ENCODE data around the gene THEM5.
"Not testable (repeated sequence)": the region's sequence is repeated elsewhere in the genome, so short reads cannot be mapped to it uniquely, and the experiment has no call there.

THEM5 gene

GRCh38 chr1:151853411-151853943, at the start of gene THEM5:
TSS of gene THEM5 (minus strand) at chr1:151853712. CDS start at chr1:151853565, 147 bp downstream.
- DNase-seq (ENCODE audit: low read depth in 1 of 2, low spot score in 1 of 2): no peak

- no peak for DNase-seq (ENCODE audit: low read depth in 1 of 2, low spot score in 1 of 2)
Observed at GRCh38 chr1:151902858-151903257, 49.3 kb upstream of the THEM5 start.

- not testable (repeated sequence) for DNase-seq (ENCODE audit: low read depth in 1 of 2, low spot score in 1 of 2)
Observed at GRCh38 chr1:151900804-151901203, 47.3 kb upstream of the THEM5 start.

- peak; percentile 20 to 39 for DNase-seq (ENCODE audit: low read depth in 1 of 2, low spot score in 1 of 2)
Observed at GRCh38 chr1:151898519-151898991, 45.0 kb upstream of the THEM5 start.

- DNase-seq (ENCODE audit: low read depth in 1 of 2, low spot score in 1 of 2): no peak
Observed at GRCh38 chr1:151897991-151898431, 44.5 kb upstream of the THEM5 start.

- no peak for DNase-seq (ENCODE audit: low read depth in 1 of 2, low spot score in 1 of 2)
Observed at GRCh38 chr1:151893176-151893924, 39.8 kb upstream of the THEM5 start.

- no peak for DNase-seq (ENCODE audit: low read depth in 1 of 2, low spot score in 1 of 2)
Observed at GRCh38 chr1:151892190-151892589, 38.7 kb upstream of the THEM5 start.

- no peak for DNase-seq (ENCODE audit: low read depth in 1 of 2, low spot score in 1 of 2)
Observed at GRCh38 chr1:151891512-151891911, 38.0 kb upstream of the THEM5 start.

GRCh38 chr1:151888972-151889570, 35.6 kb upstream of the THEM5 start:
- DNase-seq (ENCODE audit: low read depth in 1 of 2, low spot score in 1 of 2): no peak

- no peak for DNase-seq (ENCODE audit: low read depth in 1 of 2, low spot score in 1 of 2)
Observed at GRCh38 chr1:151887028-151887427, 33.5 kb upstream of the THEM5 start.

GRCh38 chr1:151885479-151885878, 32.0 kb upstream of the THEM5 start:
- no peak for DNase-seq (ENCODE audit: low read depth in 1 of 2, low spot score in 1 of 2)

- not testable (repeated sequence) for DNase-seq (ENCODE audit: low read depth in 1 of 2, low spot score in 1 of 2)
Observed at GRCh38 chr1:151884879-151885278, 31.4 kb upstream of the THEM5 start.

- not testable (repeated sequence) for DNase-seq (ENCODE audit: low read depth in 1 of 2, low spot score in 1 of 2)
Observed at GRCh38 chr1:151884445-151884844, 30.9 kb upstream of the THEM5 start.

GRCh38 chr1:151883898-151884297, 30.4 kb upstream of the THEM5 start:
- not testable (repeated sequence) for DNase-seq (ENCODE audit: low read depth in 1 of 2, low spot score in 1 of 2)

GRCh38 chr1:151882918-151883317, 29.4 kb upstream of the THEM5 start:
- not testable (repeated sequence) for DNase-seq (ENCODE audit: low read depth in 1 of 2, low spot score in 1 of 2)

- DNase-seq (ENCODE audit: low read depth in 1 of 2, low spot score in 1 of 2): no peak
Observed at GRCh38 chr1:151882466-151882865, 29.0 kb upstream of the THEM5 start.

- DNase-seq (ENCODE audit: low read depth in 1 of 2, low spot score in 1 of 2): no peak
Observed at GRCh38 chr1:151881479-151881878, 28.0 kb upstream of the THEM5 start.

GRCh38 chr1:151875419-151876097, 22.0 kb upstream of the THEM5 start:
- DNase-seq (ENCODE audit: low read depth in 1 of 2, low spot score in 1 of 2): no peak

- not testable (repeated sequence) for DNase-seq (ENCODE audit: low read depth in 1 of 2, low spot score in 1 of 2)
Observed at GRCh38 chr1:151872776-151873175, 19.3 kb upstream of the THEM5 start.

GRCh38 chr1:151871284-151872030, 17.9 kb upstream of the THEM5 start:
- no peak for DNase-seq (ENCODE audit: low read depth in 1 of 2, low spot score in 1 of 2)

- no peak for DNase-seq (ENCODE audit: low read depth in 1 of 2, low spot score in 1 of 2)
Observed at GRCh38 chr1:151868486-151868885, 15.0 kb upstream of the THEM5 start.

Measured in activated T-helper 1 cell treated with anti-CD3 and anti-CD28 coated beads, Interleukin-2, amount 50 U/mL, for 16 hours (primary cell).